ENCODE data around the gene HMGCS2.

Gene HMGCS2

GRCh38 chr1:119748040-119748439 is 20.7 kb downstream of the HMGCS2 start:
- no peak for DNase-seq

GRCh38 chr1:119747451-119747850 is 21.3 kb downstream of the HMGCS2 start:
- no peak for DNase-seq

GRCh38 chr1:119745034-119745433 is 23.7 kb downstream of the HMGCS2 start:
- no peak for DNase-seq

GRCh38 chr1:119744598-119744942 is 24.1 kb downstream of the HMGCS2 start:
- DNase-seq: no peak

GRCh38 chr1:119743776-119744597 is 24.7 kb downstream of the HMGCS2 start:
- DNase-seq: peak; percentile 67

- peak; percentile 8 for DNase-seq
Observed at GRCh38 chr1:119743308-119743707, 25.4 kb downstream of the HMGCS2 start.

GRCh38 chr1:119742677-119743076 is 26.0 kb downstream of the HMGCS2 start:
- no peak for DNase-seq

GRCh38 chr1:119742202-119742601 is 26.5 kb downstream of the HMGCS2 start:
- DNase-seq: no peak

- no peak for DNase-seq
Observed at GRCh38 chr1:119740896-119741780, 27.6 kb downstream of the HMGCS2 start.

- no peak for DNase-seq
Observed at GRCh38 chr1:119740261-119740660, 28.4 kb downstream of the HMGCS2 start.

- DNase-seq: no peak
Observed at GRCh38 chr1:119739150-119739549, 29.6 kb downstream of the HMGCS2 start.

GRCh38 chr1:119738100-119738720 is 30.5 kb downstream of the HMGCS2 start:
- no peak for DNase-seq

GRCh38 chr1:119737040-119737682 is 31.5 kb downstream of the HMGCS2 start:
- no peak for DNase-seq

GRCh38 chr1:119736649-119737039 is 32.1 kb downstream of the HMGCS2 start:
- DNase-seq: no peak

- DNase-seq: no peak
Observed at GRCh38 chr1:119735217-119735616, 33.5 kb downstream of the HMGCS2 start.

- DNase-seq: no peak
Observed at GRCh38 chr1:119733754-119734153, 35.0 kb downstream of the HMGCS2 start.

GRCh38 chr1:119732465-119733168 is 36.1 kb downstream of the HMGCS2 start:
- no peak for DNase-seq

- DNase-seq: no peak
Observed at GRCh38 chr1:119731741-119732430, 36.8 kb downstream of the HMGCS2 start.

- DNase-seq: no peak
Observed at GRCh38 chr1:119731060-119731459, 37.6 kb downstream of the HMGCS2 start.

GRCh38 chr1:119729044-119729443 is 39.7 kb downstream of the HMGCS2 start:
- DNase-seq: no peak

GRCh38 chr1:119727991-119728390 is 40.7 kb downstream of the HMGCS2 start:
- DNase-seq: no peak

GRCh38 chr1:119725626-119726025 is 43.1 kb downstream of the HMGCS2 start:
- no peak for DNase-seq
